K562 (cell line): ENCODE measurements around the gene MAP3K6. TPM values are rescaled to one million over a fixed set of nuclear protein-coding genes. Genes with fewer than 3 reads are reported as not detected.

Experiments
- ATAC-seq: fragments of 200-7000 bp; cut with Tn5 transposase; 3 replicates; pipeline ENCODE4 v1.9.1; 2020; ENCODE audit warnings: moderate library complexity
- BruUV-seq: library from RNA; stranded (reverse); fragments of 400-500 nt; replicated peaks from 2 replicates; lab custom pipeline; 2021; lab: Mats Ljungman, UMichigan
- CTCF ChIA-PET: fragments of 300-600 bp; formaldehyde crosslinking; extraction: SDS; loops from one replicate; lab custom pipeline; 2021; ENCODE audit warnings: low intra/inter-chr PET ratio; lab: Yijun Ruan, JAX
- POLR2A ChIA-PET: fragments of 300-600, 350-650 bp; sonication (Branson Sonifier 250); formaldehyde crosslinking; extraction: SDS; loops from one replicate; lab custom pipeline; 2021; ENCODE audit warnings: antibody characterized with exemption, inconsistent platforms; lab: Yijun Ruan, JAX
- DNase-seq, 4 experiments: peaks; one replicate each; pipeline versions ENCODE4 v3.0.0 to v3.0.0-alpha.2; 2011 to 2018; ENCODE audit warnings: low spot score in 3 of 4, mixed read lengths in 3 of 4; ENCODE audit errors: extremely low read depth in 1 of 4
- FAIRE-seq: peaks from 2 replicates; lab custom pipeline; 2011; peaks lifted over from hg19 to GRCh38; lab: Jason Lieb, UNC
- H2AFZ ChIP-seq: 2 replicates; pipeline ENCODE4 v1.6.0; 2011; ENCODE audit warnings: low read depth, low read length, control low read depth, inconsistent platforms
- H3K27ac ChIP-seq: fragments of 200-600 bp; 3 replicates; pipeline ENCODE4 v1.8.0; 2011; ENCODE audit warnings: low read depth, mild to moderate bottlenecking, control low read depth, inconsistent platforms, low read length, moderate library complexity, mixed read lengths; ENCODE audit errors: extremely low read depth
- H3K27me3 ChIP-seq, 2 experiments: fragments of 300-600 bp in 1 of 2; 2 replicates in 1 of 2; 3 replicates in 1 of 2; pipeline versions ENCODE4 v1.6.0 to v1.8.0; 2011; ENCODE audit warnings: inconsistent platforms in 2 of 2, low read length in 2 of 2, mild to moderate bottlenecking in 1 of 2, mixed read lengths in 1 of 2, moderate library complexity in 1 of 2; ENCODE audit not compliant: control insufficient read depth in 2 of 2, insufficient read depth in 2 of 2
- H3K36me3 ChIP-seq: fragments of 300-600 bp; 3 replicates; pipeline ENCODE4 v1.8.0; 2011; ENCODE audit warnings: mild to moderate bottlenecking, low read length, inconsistent platforms; ENCODE audit not compliant: control insufficient read depth, insufficient read depth
- H3K4me1 ChIP-seq, 2 experiments: fragments of 200-600 bp in 1 of 2; replicated peaks in 1 of 2; 2 replicates in 1 of 2; 3 replicates in 1 of 2; pipeline versions ENCODE4 v1.5.1 to v1.8.0; 2011; ENCODE audit warnings: inconsistent platforms in 2 of 2, low read length in 2 of 2, mild to moderate bottlenecking in 1 of 2, mixed read lengths in 1 of 2, moderate library complexity in 1 of 2; ENCODE audit not compliant: control insufficient read depth in 2 of 2, insufficient read depth in 2 of 2
- H3K4me2 ChIP-seq: 2 replicates; pipeline ENCODE4 v1.6.1; 2011; ENCODE audit warnings: low read length, control low read depth, inconsistent platforms, mixed read lengths; ENCODE audit not compliant: insufficient read depth
- H3K4me3 ChIP-seq: fragments of 200-600 bp; sonication (generic), shearing (Covaris generic); 2 replicates; pipeline ENCODE4 v1.5.1; 2016; ENCODE audit warnings: control low read depth, inconsistent platforms
- H3K79me2 ChIP-seq: fragments of 200-600 bp; 3 replicates; pipeline ENCODE4 v1.8.0; 2011; ENCODE audit warnings: low read length, inconsistent platforms; ENCODE audit not compliant: control insufficient read depth, insufficient read depth
- H3K9ac ChIP-seq, 2 experiments: 2 replicates each; pipeline versions ENCODE4 v1.6.0 to v1.6.1; 2011; ENCODE audit warnings: low read depth in 2 of 2, low read length in 2 of 2, control low read depth in 1 of 2, inconsistent platforms in 1 of 2, mild to moderate bottlenecking in 1 of 2, mixed read lengths in 1 of 2; ENCODE audit not compliant: insufficient read depth in 1 of 2
- H3K9me1 ChIP-seq: one replicate; pipeline ENCODE4 v1.6.0; 2011; ENCODE audit warnings: inconsistent platforms, mild to moderate bottlenecking, low read length, moderate library complexity; ENCODE audit not compliant: control insufficient read depth, insufficient read depth
- H3K9me3 ChIP-seq: replicated peaks from 2 replicates; pipeline ENCODE4 v1.5.1; 2011; ENCODE audit warnings: low read depth, low read length, inconsistent platforms; ENCODE audit not compliant: control insufficient read depth, insufficient read depth
- H4K20me1 ChIP-seq: replicated peaks from 2 replicates; pipeline ENCODE4 v1.6.1; 2011; ENCODE audit warnings: low read length, inconsistent platforms, mixed read lengths; ENCODE audit not compliant: control insufficient read depth, insufficient read depth
- ETV6 ChIP-seq, 3 experiments: fragments of 150-350 bp in 1 of 3; sonication (generic) in 1 of 3; formaldehyde crosslinking in 1 of 3; IDR thresholded peaks; 2 replicates each; pipeline versions ENCODE4 v1.6.1 to v1.8.0; 2014 to 2022; ENCODE audit warnings: borderline replicate concordance in 2 of 3, low read depth in 2 of 3, antibody characterized with exemption in 1 of 3, low read length in 1 of 3, mild to moderate bottlenecking in 1 of 3, missing genetic modification reagents in 1 of 3
- POLR2A ChIP-seq: fragments of 450-650 bp; conservative IDR thresholded peaks from 2 replicates; pipeline ENCODE4 v1.6.1; 2016
- PRMT5 ChIP-seq: sonication (generic); formaldehyde crosslinking; IDR thresholded peaks from 2 replicates; pipeline ENCODE4 v1.5.0; 2020; ENCODE audit warnings: missing genetic modification reagents
- RBM39 ChIP-seq: fragments of 200-400 bp; formaldehyde crosslinking; optimal IDR thresholded peaks from 2 replicates; pipeline ENCODE3; 2018; ENCODE audit warnings: low read depth, low read length
- WGBS: fragments of 100-300 bp; shearing (Covaris generic); methylation state at CpG from one replicate; pipeline ENCODE4 v1.1.6; 2016; ENCODE audit warnings: low coverage, mixed read lengths; ENCODE audit not compliant: insufficient coverage; ENCODE audit errors: missing lambda C conversion rate; 5-methylcytosine and 5-hydroxymethylcytosine counted together
- in situ Hi-C: fragments of 300-500 bp; cut with MboI; formaldehyde crosslinking; loops from 4 replicates; pipeline ENCODE4 v1.15.0; 2018; ENCODE audit warnings: inconsistent platforms, mixed read lengths
- intact Hi-C: fragments of 100-400 bp; cut with micrococcal nuclease; formaldehyde crosslinking; loops from 2 replicates; pipeline ENCODE4 v1.14.2; 2022
- polyA plus RNA-seq, 8 experiments: library from polyadenylated mRNA; depleted of rRNA in 4 of 8; stranded (reverse) in 5 of 8; unstranded in 3 of 8; fragments of >200 nt; fragmentation: Nextera tagmentation in 2 of 8; fragmentation: Illumina TruSeq in 1 of 8; extraction: Ambion mirVana in 2 of 8; extraction: Trizol in 1 of 8; gene quantifications; 2 replicates each; pipeline versions ENCODE4 v1.2.1 to v1.2.3, GENCODE V29; 2011 to 2014; ENCODE audit warnings: inconsistent platforms in 1 of 8, missing spikeins in 1 of 8
- total RNA-seq, 7 experiments: library from RNA; depleted of rRNA in 6 of 7; stranded (reverse); fragments of >200 nt in 6 of 7; fragmentation: Illumina TruSeq in 2 of 7; extraction: Trizol in 2 of 7; gene quantifications; 2 replicates each; pipeline versions ENCODE4 v1.2.1 to v1.2.3, GENCODE V29; 2011 to 2021; ENCODE audit warnings: low replicate concordance in 1 of 7

MAP3K6 gene
- total and polyA plus RNA-seq, 9 of the 15 experiments (the other 6 are each of a cell fraction or from before 2014, with no cell fraction given): 0.99 to 21.9 (median 7.0) TPM

GRCh38 chr1:27338751-27339150 is 28.0 kb downstream of the MAP3K6 start:
- ATAC-seq (no peak), DNase-seq (no peak), FAIRE-seq (no peak)
- Histone ChIP-seq H3K36me3 (peaks cover 32% of the 10 kb centered on the region; the same call in 2 of the 3 replicates), H3K79me2 (no peaks in the 10 kb centered on the region; the same call in 2 of the 3 replicates), H4K20me1 (no peaks in the 10 kb centered on the region), H3K4me1 (peaks cover 24 to 29% of the 10 kb centered on the region in 2 experiments), H3K9me3 (no peaks in the 10 kb centered on the region), H3K27me3 (no peaks in the 10 kb centered on the region), H3K27ac (no peak overlapping the region), H3K9me1 (no peaks in the 10 kb centered on the region), H3K4me3 (no peak overlapping the region), H3K4me2 (no peak overlapping the region), H2AFZ (no peak overlapping the region), H3K9ac (no peak overlapping the region)
- peak; percentile 13 for TF ChIP-seq RBM39
- TF ChIP-seq PRMT5 (CRISPR knock-in tag): no peak
- WGBS: 85% methylated on average over 6 of the region's 6 CpGs
- in situ Hi-C loops (no loop called here), intact Hi-C loops (no loop called here)
- ChIA-PET CTCF (no interaction called here), POLR2A (interaction anchor here (0.6 to 4.2 kb wide), 7 partner anchors 11 to 475 kb away, joined by 3 to 23 read pairs (median 4); no protein-coding TSS in a partner anchor)
- BruUV-seq: no TSS peak

- WGBS: 88% methylated on average over 5 of the region's 5 CpGs
- CTCF ChIA-PET: no interaction called here
- intact Hi-C loops (no loop called here), in situ Hi-C loops (no loop called here)
- peaks cover 7% of the 10 kb centered on the region; the same call in 1 of the 2 replicates for H4K20me1 ChIP-seq
- H3K4me3 ChIP-seq: no peak overlapping the region
- POLR2A ChIA-PET: interaction anchor here (0.7 to 4.2 kb wide), 5 partner anchors 9 to 607 kb away, joined by 3 to 23 read pairs (median 4); no protein-coding TSS in a partner anchor
- H2AFZ ChIP-seq: no peak overlapping the region
- H3K27me3 ChIP-seq: no peaks in the 10 kb centered on the region
- H3K79me2 ChIP-seq: no peaks in the 10 kb centered on the region
- no peak overlapping the region for H3K4me2 ChIP-seq
- no peaks in the 10 kb centered on the region for H3K9me1 ChIP-seq
- H3K36me3 ChIP-seq: peaks cover 51% of the 10 kb centered on the region; the same call in 2 of the 3 replicates
- H3K4me1 ChIP-seq: peaks cover 4 to 20% of the 10 kb centered on the region in 2 experiments; a peak in 4 of 5 replicates
- FAIRE-seq: no peak
- TF ChIP-seq ETV6 (IDR thresholded peaks at IDR 0.05; ENCODE audit: borderline replicate concordance in 1 of 2, low read depth in 2 of 2, low read length in 1 of 2) (no peak), ETV6 (CRISPR knock-in tag; IDR thresholded peaks at IDR 0.05; ENCODE audit: borderline replicate concordance) (no peak), POLR2A (peak; percentile 41; the same call in 1 of the 2 replicates)
- ATAC-seq: no peak
- H3K9me3 ChIP-seq: no peaks in the 10 kb centered on the region
- H3K27ac ChIP-seq: no peak overlapping the region
- no TSS peak for BruUV-seq
- H3K9ac ChIP-seq: no peak overlapping the region; a peak in 1 of 4 replicates
- no peak for DNase-seq
Observed at GRCh38 chr1:27336756-27337155, 30.0 kb downstream of the MAP3K6 start.
